DOHH2 (cell line): ENCODE results near the gene KCNAB1.

Experiments used
- H3F3A ChIP-seq: fragments of 200-600 bp; sonication (generic), shearing (Covaris generic); 2 replicates; pipeline ENCODE4 v1.6.0; 2016; ENCODE audit warnings: antibody characterized with exemption, mild to moderate bottlenecking; ENCODE audit not compliant: control insufficient read depth, insufficient read depth
- H3K27ac ChIP-seq: fragments of 200-600 bp; sonication (generic); 2 replicates; pipeline ENCODE4 v1.5.1; 2014; ENCODE audit warnings: low read depth, mild to moderate bottlenecking, low read length, moderate library complexity
- H3K27me3 ChIP-seq: fragments of 200-600 bp; sonication (generic); 2 replicates; pipeline ENCODE4 v1.6.1; 2014; ENCODE audit warnings: mild to moderate bottlenecking, low read length, mixed read lengths; ENCODE audit not compliant: control insufficient read depth
- H3K36me3 ChIP-seq: fragments of 200-600 bp; sonication (generic); 2 replicates; pipeline ENCODE4 v1.6.1; 2014; ENCODE audit warnings: mild to moderate bottlenecking, low read length, moderate library complexity, mixed read lengths; ENCODE audit not compliant: control insufficient read depth
- H3K4me1 ChIP-seq: fragments of 200-600 bp; sonication (generic); 2 replicates; pipeline ENCODE4 v1.6.1; 2014; ENCODE audit warnings: mild to moderate bottlenecking, low read length, mixed read lengths; ENCODE audit not compliant: control insufficient read depth
- H3K4me2 ChIP-seq: fragments of 200-600 bp; sonication (generic); 2 replicates; pipeline ENCODE4 v1.6.0; 2014; ENCODE audit warnings: mild to moderate bottlenecking, low read length, moderate library complexity
- H3K4me3 ChIP-seq: fragments of 200-600 bp; sonication (generic); 2 replicates; pipeline ENCODE4 v1.5.1; 2014; ENCODE audit warnings: mild to moderate bottlenecking, low read length, mixed read lengths
- H3K79me2 ChIP-seq: fragments of 200-600 bp; sonication (generic); 2 replicates; pipeline ENCODE4 v1.6.1; 2014; ENCODE audit warnings: mild to moderate bottlenecking, low read length, mixed read lengths; ENCODE audit not compliant: control insufficient read depth
- H3K9me2 ChIP-seq: fragments of 200-600 bp; sonication (generic); replicated peaks from 2 replicates; pipeline ENCODE4 v1.6.1; 2014; ENCODE audit warnings: mild to moderate bottlenecking, low read length, mixed read lengths; ENCODE audit not compliant: control insufficient read depth
- H3K9me3 ChIP-seq: fragments of 200-600 bp; sonication (generic); 2 replicates; pipeline ENCODE4 v1.6.1; 2014; ENCODE audit warnings: antibody characterized with exemption, low read length, mixed read lengths; ENCODE audit not compliant: control insufficient read depth, insufficient read depth
- H4K20me1 ChIP-seq: fragments of 200-600 bp; sonication (generic); 2 replicates; pipeline ENCODE4 v1.6.0; 2014; ENCODE audit warnings: low read depth, mild to moderate bottlenecking, antibody characterized with exemption, low read length, moderate library complexity; ENCODE audit not compliant: control insufficient read depth, insufficient read depth
- CTCF ChIP-seq: fragments of 200-600 bp; sonication (generic); IDR thresholded peaks from one replicate; pipeline ENCODE4 v1.5.1; 2014; ENCODE audit warnings: antibody characterized with exemption, mild to moderate bottlenecking, low read depth, low read length; ENCODE audit not compliant: poor library complexity, severe bottlenecking
- EZH2phosphoT487 ChIP-seq: fragments of 200-600 bp; sonication (generic); IDR thresholded peaks from 2 replicates; pipeline ENCODE4 v1.6.1; 2017; ENCODE audit warnings: borderline replicate concordance, mild to moderate bottlenecking, antibody characterized with exemption, low read length, moderate library complexity, mixed read lengths

Gene KCNAB1

DNA sequence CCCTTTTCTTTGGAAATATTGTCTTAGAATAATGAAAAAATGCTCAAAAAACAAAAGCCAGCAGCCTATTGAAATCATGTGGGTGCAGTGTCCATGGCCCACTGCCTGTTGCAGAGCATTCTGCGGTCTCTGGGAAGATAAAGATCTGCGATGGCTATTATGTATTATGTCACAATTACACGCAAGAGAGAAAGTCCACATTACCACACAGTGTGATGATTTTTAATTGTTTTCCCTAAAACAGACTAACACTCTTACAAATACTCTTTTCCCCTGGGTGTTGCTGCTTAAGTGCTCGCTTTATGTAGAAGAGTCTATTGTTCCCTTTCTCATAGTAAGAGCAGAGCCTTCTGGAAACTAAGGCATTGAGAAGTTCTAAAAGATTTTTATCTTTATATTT, 402.3 kb downstream of the KCNAB1 start:
- H3K4me3 ChIP-seq = no peak overlapping the region
- peaks cover 11% of the 10 kb centered on the region for H3K27me3 ChIP-seq

GRCh38 chr3:156525808-156526207, 405.4 kb downstream of the KCNAB1 start:
- TF ChIP-seq EZH2phosphoT487 (no peak), CTCF (no peak)
- Histone ChIP-seq H3K9me2 (no peaks in the 10 kb centered on the region), H3K36me3 (no peaks in the 10 kb centered on the region), H3K4me1 (no peaks in the 10 kb centered on the region), H3K4me2 (no peak overlapping the region), H3K4me3 (no peak overlapping the region), H3K27ac (no peak overlapping the region), H3K79me2 (no peaks in the 10 kb centered on the region), H3F3A (no peaks in the 10 kb centered on the region), H3K27me3 (0 out of 2 replicates have a peak, but pooled peaks cover 5% of the 10 kb centered on the region), H3K9me3 (no peaks in the 10 kb centered on the region), H4K20me1 (no peaks in the 10 kb centered on the region)

More for the DNA sequence above, 402.3 kb downstream of the KCNAB1 start:
- no peaks in the 10 kb centered on the region for H3F3A ChIP-seq
- no peaks in the 10 kb centered on the region for H3K4me1 ChIP-seq
- H3K79me2 ChIP-seq = no peaks in the 10 kb centered on the region
- no peaks in the 10 kb centered on the region for H3K9me2 ChIP-seq
- H3K4me2 ChIP-seq = no peak overlapping the region
- no peaks in the 10 kb centered on the region for H3K9me3 ChIP-seq
- H4K20me1 ChIP-seq = no peaks in the 10 kb centered on the region
- no peaks in the 10 kb centered on the region for H3K36me3 ChIP-seq
- H3K27ac ChIP-seq = no peak overlapping the region
- TF ChIP-seq EZH2phosphoT487 (no peak), CTCF (no peak)

DNA sequence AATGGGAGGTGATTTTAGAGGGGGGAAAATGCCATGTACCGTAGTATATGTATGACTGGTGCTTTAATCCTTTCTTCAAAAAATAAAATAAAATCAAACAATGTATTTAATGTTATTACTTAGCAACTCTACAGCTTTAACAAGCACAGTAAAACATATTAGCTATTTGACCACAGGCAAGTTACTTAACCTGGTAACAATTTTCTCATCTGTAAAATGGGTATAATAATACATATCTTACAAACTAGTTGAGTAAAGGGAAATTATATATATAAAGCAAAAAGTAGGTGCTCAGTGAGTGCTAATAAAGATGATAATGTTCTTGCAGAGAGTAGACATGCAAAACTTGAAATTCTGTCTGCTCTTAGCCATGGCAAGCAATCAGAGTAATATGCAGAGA, 406.7 kb downstream of the KCNAB1 start:
- TF ChIP-seq EZH2phosphoT487 (no peak), CTCF (no peak)
- Histone ChIP-seq H3K4me3 (no peak overlapping the region), H3K27ac (no peak overlapping the region), H3K9me3 (no peaks in the 10 kb centered on the region), H3K9me2 (no peaks in the 10 kb centered on the region), H3K27me3 (no peaks in the 10 kb centered on the region), H3F3A (no peaks in the 10 kb centered on the region), H3K4me2 (no peak overlapping the region), H3K4me1 (no peaks in the 10 kb centered on the region), H3K36me3 (no peaks in the 10 kb centered on the region), H3K79me2 (no peaks in the 10 kb centered on the region), H4K20me1 (no peaks in the 10 kb centered on the region)

- no peaks in the 10 kb centered on the region for H3K27me3 ChIP-seq
- no peak overlapping the region for H3K4me2 ChIP-seq
- H3K27ac ChIP-seq = no peak overlapping the region
- H3K9me2 ChIP-seq = no peaks in the 10 kb centered on the region
- H3K4me1 ChIP-seq = no peaks in the 10 kb centered on the region
- no peaks in the 10 kb centered on the region for H3F3A ChIP-seq
- H4K20me1 ChIP-seq = no peaks in the 10 kb centered on the region; the same call in 1 of the 2 replicates
- H3K79me2 ChIP-seq = no peaks in the 10 kb centered on the region
- H3K4me3 ChIP-seq = no peak overlapping the region
- H3K36me3 ChIP-seq = no peaks in the 10 kb centered on the region
- H3K9me3 ChIP-seq = no peaks in the 10 kb centered on the region
- TF ChIP-seq EZH2phosphoT487 (no peak), CTCF (no peak)
These were observed 410.6 kb downstream of the KCNAB1 start for GRCh38 chr3:156530980-156531379.
